Measurements from ENCODE around the gene PIK3R5. TPM values are rescaled to one million over a fixed set of nuclear protein-coding genes. Genes with fewer than 3 reads are reported as not detected.

The PIK3R5 gene
- polyA plus RNA-seq, 1 experiment: 0.02 TPM

DNA sequence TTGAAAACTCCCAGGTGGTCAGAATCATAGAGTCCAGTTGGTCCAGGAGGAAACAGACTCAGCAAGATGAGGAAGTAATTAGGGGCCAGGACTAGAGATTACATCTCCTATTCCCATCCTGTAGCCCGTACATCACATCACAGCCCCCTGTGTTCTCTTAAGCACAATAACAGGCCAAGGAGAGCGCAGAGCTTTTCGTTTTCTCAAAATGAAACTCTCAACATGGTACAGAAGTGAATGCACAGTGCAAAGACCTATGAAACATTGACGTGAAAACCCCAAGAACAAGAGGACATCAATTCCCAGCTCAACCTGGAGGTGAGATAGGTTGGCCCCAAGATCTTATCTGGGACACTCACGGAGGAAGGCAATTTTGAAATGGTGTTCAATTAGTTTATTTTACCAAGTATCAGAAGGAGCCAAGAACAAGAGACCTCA, 9.0 kb downstream of the PIK3R5 start:
- ChIA-PET CTCF (no interaction called here), POLR2A (no interaction called here)
- no peaks in the 10 kb centered on the region for H3K36me3 ChIP-seq (ENCODE audit: control insufficient read depth, insufficient read depth, low read length)
- TF ChIP-seq, protein P1, sequence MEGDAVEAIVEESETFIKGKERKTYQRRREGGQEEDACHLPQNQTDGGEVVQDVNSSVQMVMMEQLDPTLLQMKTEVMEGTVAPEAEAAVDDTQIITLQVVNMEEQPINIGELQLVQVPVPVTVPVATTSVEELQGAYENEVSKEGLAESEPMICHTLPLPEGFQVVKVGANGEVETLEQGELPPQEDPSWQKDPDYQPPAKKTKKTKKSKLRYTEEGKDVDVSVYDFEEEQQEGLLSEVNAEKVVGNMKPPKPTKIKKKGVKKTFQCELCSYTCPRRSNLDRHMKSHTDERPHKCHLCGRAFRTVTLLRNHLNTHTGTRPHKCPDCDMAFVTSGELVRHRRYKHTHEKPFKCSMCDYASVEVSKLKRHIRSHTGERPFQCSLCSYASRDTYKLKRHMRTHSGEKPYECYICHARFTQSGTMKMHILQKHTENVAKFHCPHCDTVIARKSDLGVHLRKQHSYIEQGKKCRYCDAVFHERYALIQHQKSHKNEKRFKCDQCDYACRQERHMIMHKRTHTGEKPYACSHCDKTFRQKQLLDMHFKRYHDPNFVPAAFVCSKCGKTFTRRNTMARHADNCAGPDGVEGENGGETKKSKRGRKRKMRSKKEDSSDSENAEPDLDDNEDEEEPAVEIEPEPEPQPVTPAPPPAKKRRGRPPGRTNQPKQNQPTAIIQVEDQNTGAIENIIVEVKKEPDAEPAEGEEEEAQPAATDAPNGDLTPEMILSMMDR (IDR thresholded peaks at IDR 0.05; ENCODE audit: insufficient read depth, low read depth, low read length): no peak
- H3K4me3 ChIP-seq (ENCODE audit: low read depth, low read length): no peak overlapping the region
- H3K27me3 ChIP-seq (ENCODE audit: control insufficient read depth, insufficient read depth, low read length): no peaks in the 10 kb centered on the region
- no peak for DNase-seq (ENCODE audit: low read depth)

DNA sequence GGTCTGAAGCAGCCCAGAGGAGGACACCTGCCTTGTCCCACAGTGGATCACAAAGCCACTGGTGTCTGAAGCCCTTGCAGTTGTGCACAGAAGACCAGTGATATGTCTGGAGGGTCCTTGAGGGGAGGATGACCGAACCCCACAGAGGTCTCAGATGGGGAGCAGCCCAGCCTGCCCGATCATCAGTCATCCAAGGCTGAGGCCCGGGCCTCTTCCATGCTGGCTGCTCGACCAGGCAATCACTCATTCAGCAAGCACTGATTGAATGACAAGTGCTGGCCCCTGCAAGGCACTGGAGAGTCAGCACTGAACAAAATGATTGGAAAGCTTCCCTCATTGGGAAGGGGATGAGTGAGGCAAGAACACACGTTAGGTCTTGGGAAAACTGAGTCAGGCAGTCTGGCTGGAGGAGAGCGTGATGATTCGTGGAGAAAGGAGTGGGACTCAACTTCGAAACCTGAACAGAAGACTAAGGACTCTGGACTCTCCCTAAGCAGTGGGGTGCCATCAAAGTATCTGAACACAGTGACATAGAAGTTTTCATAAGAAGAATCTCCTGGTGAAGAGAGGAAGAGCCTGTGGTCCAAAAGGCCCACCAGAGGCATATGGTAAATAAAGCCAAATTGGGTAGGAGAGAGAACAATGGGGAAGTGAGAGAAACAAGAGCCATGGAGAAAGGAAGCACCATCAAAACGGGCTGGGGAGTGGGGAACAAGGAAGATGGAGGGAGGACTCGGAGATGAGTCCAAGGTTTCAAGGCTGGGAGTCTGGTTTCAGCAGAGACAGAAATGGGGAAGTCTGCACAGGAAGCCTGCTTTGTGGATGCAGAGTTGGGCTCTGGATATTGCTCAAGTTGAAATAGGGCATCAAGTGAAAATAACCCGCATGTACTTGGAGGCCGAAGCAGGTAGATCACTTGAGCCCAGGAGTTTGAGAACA, 10.2 kb downstream of the PIK3R5 start:
- Histone ChIP-seq H3K36me3 (ENCODE audit: control insufficient read depth, insufficient read depth, low read length) (no peaks in the 10 kb centered on the region), H3K27me3 (ENCODE audit: control insufficient read depth, insufficient read depth, low read length) (no peaks in the 10 kb centered on the region), H3K4me3 (ENCODE audit: low read depth, low read length) (no peak overlapping the region)
- TF ChIP-seq, protein P1 (IDR thresholded peaks at IDR 0.05; ENCODE audit: insufficient read depth, low read depth, low read length): no peak
- CTCF ChIA-PET: no interaction called here
- DNase-seq (ENCODE audit: low read depth): no peak
- POLR2A ChIA-PET: no interaction called here

DNA sequence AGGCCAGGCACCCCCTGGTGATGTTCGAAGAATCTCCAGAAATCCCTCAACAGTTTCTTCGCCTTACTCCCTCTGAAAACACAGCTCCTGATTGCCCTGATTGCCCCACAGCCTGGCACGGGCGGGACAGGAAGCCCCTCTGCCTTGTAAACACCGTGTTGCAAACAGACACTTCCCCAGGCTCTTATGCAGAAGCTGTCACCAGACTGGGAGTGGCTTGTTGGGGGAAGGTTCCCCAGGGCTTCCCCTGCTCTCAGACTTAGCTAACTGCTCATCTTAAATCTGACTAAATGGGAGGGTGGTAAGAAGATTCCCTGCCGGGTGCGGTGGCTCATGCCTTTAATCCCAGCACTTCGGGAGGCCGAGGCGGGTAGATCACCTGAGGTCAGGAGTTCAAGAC, 11.2 kb downstream of the PIK3R5 start:
- no peak for DNase-seq (ENCODE audit: low read depth)
- Histone ChIP-seq H3K4me3 (ENCODE audit: low read depth, low read length) (no peak overlapping the region), H3K36me3 (ENCODE audit: control insufficient read depth, insufficient read depth, low read length) (no peaks in the 10 kb centered on the region), H3K27me3 (ENCODE audit: control insufficient read depth, insufficient read depth, low read length) (no peaks in the 10 kb centered on the region)
- CTCF ChIA-PET: no interaction called here
- TF ChIP-seq, protein P1 (IDR thresholded peaks at IDR 0.05; ENCODE audit: insufficient read depth, low read depth, low read length): no peak
- POLR2A ChIA-PET: no interaction called here

DNA sequence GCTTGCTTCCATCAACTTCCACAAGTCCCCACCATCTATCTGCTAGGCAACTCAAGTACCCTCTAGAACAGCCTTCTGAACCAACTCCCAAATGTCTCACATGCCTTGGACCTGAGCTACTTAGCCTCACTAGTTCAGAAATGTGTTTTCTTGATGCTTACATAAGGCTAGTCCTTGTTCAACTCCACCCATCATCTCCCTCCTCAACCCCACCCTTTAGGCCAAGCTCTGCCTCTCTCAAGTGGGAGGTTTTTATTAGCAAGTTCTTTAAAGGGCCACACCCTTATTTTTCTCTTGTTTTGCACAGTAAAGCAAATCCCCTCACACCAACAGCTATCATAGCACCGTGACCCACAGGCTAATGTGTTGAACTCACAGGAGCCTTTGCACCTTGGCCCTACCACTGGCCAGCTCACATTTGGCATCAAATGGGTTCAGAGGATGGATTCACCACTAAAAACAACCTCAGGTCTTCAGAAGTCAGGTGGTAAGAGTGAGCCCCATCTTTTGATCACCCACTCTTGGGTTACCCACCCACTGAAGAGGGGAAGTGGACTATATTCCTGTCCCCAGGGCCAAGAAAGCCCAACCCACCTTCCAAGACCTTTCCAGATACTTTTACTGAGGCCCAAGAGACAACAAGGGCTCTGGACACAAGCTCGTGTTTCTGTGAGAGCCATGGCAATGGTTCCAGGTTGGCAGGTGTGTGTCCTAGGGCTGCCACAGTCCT, 12.2 kb downstream of the PIK3R5 start:
- no peaks in the 10 kb centered on the region for H3K36me3 ChIP-seq (ENCODE audit: control insufficient read depth, insufficient read depth, low read length)
- no peaks in the 10 kb centered on the region for H3K27me3 ChIP-seq (ENCODE audit: control insufficient read depth, insufficient read depth, low read length)
- no peak for DNase-seq (ENCODE audit: low read depth)
- ChIA-PET POLR2A (no interaction called here), CTCF (no interaction called here)
- H3K4me3 ChIP-seq (ENCODE audit: low read depth, low read length): no peak overlapping the region
- TF ChIP-seq, protein P1 (IDR thresholded peaks at IDR 0.05; ENCODE audit: insufficient read depth, low read depth, low read length): no peak

DNA sequence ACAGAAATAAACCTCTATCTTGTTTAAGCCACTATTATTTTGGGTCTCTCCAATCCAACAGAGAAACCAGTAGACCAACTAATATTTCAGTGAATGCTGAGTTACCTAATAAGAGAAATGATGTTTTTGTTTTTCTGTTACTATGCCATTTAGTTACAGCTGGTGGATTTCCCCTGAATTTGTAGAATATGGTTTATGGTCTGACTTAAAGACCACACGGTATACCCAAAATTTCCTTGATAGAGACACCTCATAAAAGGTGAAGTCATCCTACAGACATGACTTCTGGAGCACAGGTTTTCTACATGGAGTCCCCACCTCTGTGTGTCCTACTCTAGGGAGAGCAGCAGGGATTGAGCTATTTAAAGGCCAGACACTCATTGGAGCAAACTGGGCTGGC, 13.3 kb downstream of the PIK3R5 start:
- H3K27me3 ChIP-seq (ENCODE audit: control insufficient read depth, insufficient read depth, low read length): no peaks in the 10 kb centered on the region
- DNase-seq (ENCODE audit: low read depth): no peak
- no peaks in the 10 kb centered on the region for H3K36me3 ChIP-seq (ENCODE audit: control insufficient read depth, insufficient read depth, low read length)
- no peak overlapping the region for H3K4me3 ChIP-seq (ENCODE audit: low read depth, low read length)
- ChIA-PET CTCF (no interaction called here), POLR2A (no interaction called here)
- TF ChIP-seq, protein P1 (IDR thresholded peaks at IDR 0.05; ENCODE audit: insufficient read depth, low read depth, low read length): no peak
